GM12878 (cell line): ENCODE measurements around the gene LTBP2. TPM values are rescaled to one million over a fixed set of nuclear protein-coding genes. Genes with fewer than 3 reads are reported as not detected.
"Not testable (repeated sequence)": the region's sequence is repeated elsewhere in the genome, so short reads cannot be mapped to it uniquely, and the experiment has no call there.

Experiments
- ATAC-seq: fragments of 200-7000 bp; cut with Tn5 transposase; 3 replicates; pipeline ENCODE4 v1.9.1; 2020; ENCODE audit warnings: mild to moderate bottlenecking, moderate library complexity
- BruUV-seq: library from RNA; stranded (reverse); fragments of 400-500 nt; replicated peaks from 2 replicates; lab custom pipeline; 2021; lab: Mats Ljungman, UMichigan
- CTCF ChIA-PET: fragments of 300-600 bp; sonication (Branson Sonifier 250); formaldehyde crosslinking; extraction: SDS; loops from one replicate; lab custom pipeline; 2021; ENCODE audit warnings: inconsistent platforms; lab: Yijun Ruan, JAX
- POLR2A ChIA-PET: fragments of 350-600 bp; formaldehyde crosslinking; extraction: SDS; loops from one replicate; lab custom pipeline; 2021; ENCODE audit warnings: inconsistent platforms; lab: Charles Lee
- RAD21 ChIA-PET: fragments of 300-600 bp; sonication (Branson Sonifier 250); formaldehyde crosslinking; loops from one replicate; lab custom pipeline; 2023; ENCODE audit warnings: antibody characterized with exemption; ENCODE audit not compliant: unreplicated experiment; lab: Charles Lee
- SMC1A ChIA-PET: fragments of 300-600 bp; sonication (Branson Sonifier 250); formaldehyde crosslinking; loops from one replicate; lab custom pipeline; 2023; ENCODE audit not compliant: unreplicated experiment, uncharacterized antibody; lab: Charles Lee
- DNase-seq: peaks from one replicate; pipeline ENCODE4 v3.0.0-alpha.2; 2011; ENCODE audit warnings: low read depth, low spot score
- FAIRE-seq: peaks from 3 replicates; lab custom pipeline; 2011; peaks lifted over from hg19 to GRCh38; lab: Jason Lieb, UNC
- H2AFZ ChIP-seq: 2 replicates; pipeline ENCODE4 v1.6.0; 2011; ENCODE audit warnings: low read depth, low read length, control low read depth; ENCODE audit not compliant: control insufficient read depth
- H3K27ac ChIP-seq: 2 replicates; pipeline ENCODE4 v1.5.1; 2011; ENCODE audit warnings: control low read depth; ENCODE audit not compliant: control insufficient read depth, insufficient read depth
- H3K27me3 ChIP-seq, 2 experiments: replicated peaks in 1 of 2; 2 replicates each; pipeline versions ENCODE4 v1.6.0 to v1.6.1; 2011; ENCODE audit warnings: low read length in 1 of 2; ENCODE audit not compliant: control insufficient read depth in 2 of 2, insufficient read depth in 2 of 2
- H3K36me3 ChIP-seq, 2 experiments: 2 replicates each; pipeline ENCODE4 v1.5.1; 2011; ENCODE audit warnings: low read length in 1 of 2; ENCODE audit not compliant: control insufficient read depth in 2 of 2, insufficient read depth in 2 of 2
- H3K4me1 ChIP-seq: 2 replicates; pipeline ENCODE4 v1.6.1; 2011; ENCODE audit warnings: mild to moderate bottlenecking, low read length, moderate library complexity, mixed read lengths; ENCODE audit not compliant: control insufficient read depth, insufficient read depth
- H3K4me2 ChIP-seq: 2 replicates; pipeline ENCODE4 v1.6.0; 2011; ENCODE audit warnings: control low read depth; ENCODE audit not compliant: control insufficient read depth, insufficient read depth
- H3K4me3 ChIP-seq: fragments of 200-600 bp; sonication (generic); 2 replicates; pipeline ENCODE4 v1.5.1; 2016
- H3K79me2 ChIP-seq: 2 replicates; pipeline ENCODE4 v1.6.0; 2011; ENCODE audit warnings: low read length; ENCODE audit not compliant: control insufficient read depth, insufficient read depth
- H3K9ac ChIP-seq: 2 replicates; pipeline ENCODE4 v1.8.0; 2011; ENCODE audit warnings: low read length, control low read depth, mixed read lengths; ENCODE audit not compliant: control insufficient read depth, insufficient read depth
- H3K9me3 ChIP-seq: replicated peaks from 3 replicates; pipeline ENCODE4 v1.5.1; 2011; ENCODE audit warnings: mild to moderate bottlenecking, low read length; ENCODE audit not compliant: control insufficient read depth, insufficient read depth
- H4K20me1 ChIP-seq: 2 replicates; pipeline ENCODE4 v1.6.0; 2011; ENCODE audit not compliant: control insufficient read depth, insufficient read depth
- NR2C2 ChIP-seq: IDR thresholded peaks from 2 replicates; pipeline ENCODE4 v1.6.1; 2011; ENCODE audit warnings: borderline replicate concordance, low read depth; ENCODE audit not compliant: control insufficient read depth, insufficient read length
- WGBS: methylation state at CpG from one replicate; pipeline ENCODE4 v1.1.6; 2016; ENCODE audit warnings: low lambda C conversion rate; ENCODE audit not compliant: insufficient replicate concordance, insufficient coverage; ENCODE audit errors: missing lambda C conversion rate; 5-methylcytosine and 5-hydroxymethylcytosine counted together
- in situ Hi-C: fragments of 300-500 bp; cut with MboI; formaldehyde crosslinking; loops from 9 replicates; pipeline ENCODE4 v1.14.3; 2018; ENCODE audit warnings: mixed read lengths
- intact Hi-C: fragments of 100-400 bp; cut with micrococcal nuclease; formaldehyde crosslinking; loops from one replicate; pipeline ENCODE4 v1.14.2; 2022; ENCODE audit not compliant: unreplicated experiment
- polyA plus RNA-seq, 11 experiments: library from polyadenylated mRNA; depleted of rRNA in 4 of 11; unstranded in 6 of 11; stranded (reverse) in 5 of 11; fragments of >200 nt; fragmentation: Nextera tagmentation in 4 of 11; fragmentation: Illumina TruSeq in 1 of 11; extraction: Ambion mirVana in 4 of 11; extraction: Trizol in 1 of 11; gene quantifications; 1 replicate in 1 of 11; 2 replicates in 10 of 11; pipeline versions ENCODE4 v1.2.1 to v1.2.3, GENCODE V29; 2011 to 2016; ENCODE audit warnings: inconsistent platforms in 2 of 11, missing spikeins in 2 of 11, low read depth in 1 of 11
- total RNA-seq, 4 experiments: library from RNA; depleted of rRNA in 3 of 4; stranded (reverse); fragments of >200 nt in 3 of 4; fragmentation: Illumina TruSeq in 1 of 4; extraction: Trizol in 1 of 4; gene quantifications; 2 replicates each; pipeline versions ENCODE4 v1.2.1 to v1.2.3, GENCODE V29; 2013 to 2021

LTBP2 gene
- total and polyA plus RNA-seq, 10 of the 15 experiments (the other 5 are each of a cell fraction or from before 2014, with no cell fraction given): 0.03 to 0.23 (median 0.06) TPM; not detected in 1

GRCh38 chr14:74456684-74457564 is 155.1 kb downstream of the LTBP2 start (continued):
- no peak for TF ChIP-seq NR2C2

GRCh38 chr14:74454397-74454796 is 157.6 kb downstream of the LTBP2 start:
- H3K9me3 ChIP-seq, ATAC-seq, H3K36me3 ChIP-seq, H3K4me3 ChIP-seq, H2AFZ ChIP-seq, H3K9ac ChIP-seq, DNase-seq, CTCF ChIA-PET, BruUV-seq, H3K79me2 ChIP-seq, H3K4me2 ChIP-seq, H3K27me3 ChIP-seq, H3K27ac ChIP-seq, intact Hi-C loops, POLR2A ChIA-PET, in situ Hi-C loops, H3K4me1 ChIP-seq, RAD21 ChIA-PET, H4K20me1 ChIP-seq, FAIRE-seq: not testable (repeated sequence)
- WGBS: 45% methylated on average over 5 of the region's 5 CpGs
- SMC1A ChIA-PET: interaction anchor here (1.7 kb wide), 1 partner anchor 11 kb away, joined by 5 read pairs; no protein-coding TSS in a partner anchor

Other genes with a start within 250 kb of the LTBP2 start
- gene SYNDIG1L, start 186.0 kb downstream of the LTBP2 start, total RNA-seq (2014; rRNA removed): not detected in 2 replicates
- gene SYNDIG1L, start 186.0 kb downstream of the LTBP2 start, total RNA-seq (2014; rRNA removed; fragmentation: Illumina TruSeq; extraction: Trizol): not detected in 2 replicates
- not detected in 2 replicates for gene SYNDIG1L, start 186.0 kb downstream of the LTBP2 start, total RNA-seq (2021)
- gene SYNDIG1L, start 186.0 kb downstream of the LTBP2 start, polyA plus RNA-seq (2011; rRNA removed): 0.03 TPM in 1 of 2 replicates, not detected in the other
- gene SYNDIG1L, start 186.0 kb downstream of the LTBP2 start, polyA plus RNA-seq (2014; fragmentation: Illumina TruSeq; extraction: Trizol): not detected in 2 replicates
- gene SYNDIG1L, start 186.0 kb downstream of the LTBP2 start, polyA plus RNA-seq (2014; fragmentation: Nextera tagmentation; extraction: Ambion mirVana): not detected
- gene SYNDIG1L, start 186.0 kb downstream of the LTBP2 start, polyA plus RNA-seq (2014; rRNA removed): 0.04 TPM in 1 of 2 replicates, not detected in the other
- not detected for gene SYNDIG1L, start 186.0 kb downstream of the LTBP2 start, polyA plus RNA-seq (2016; fragmentation: Nextera tagmentation; extraction: Ambion mirVana)
- 65.1 and 68.8 TPM in 2 replicates for gene NPC2, start 118.9 kb downstream of the LTBP2 start, total RNA-seq (2014; rRNA removed)
- gene NPC2, start 118.9 kb downstream of the LTBP2 start, total RNA-seq (2014; rRNA removed; fragmentation: Illumina TruSeq; extraction: Trizol): 40.6 and 44.4 TPM in 2 replicates
- gene NPC2, start 118.9 kb downstream of the LTBP2 start, total RNA-seq (2021): 29.5 and 34.2 TPM in 2 replicates
- gene NPC2, start 118.9 kb downstream of the LTBP2 start, polyA plus RNA-seq (2011; rRNA removed): 39.2 and 62.6 TPM in 2 replicates
- gene NPC2, start 118.9 kb downstream of the LTBP2 start, polyA plus RNA-seq (2014; fragmentation: Illumina TruSeq; extraction: Trizol): 41.1 and 55.6 TPM in 2 replicates
- 100 to 1,000 TPM in 1 of 2 experiments, 10 to 100 TPM in 1; 77.8 to 109 TPM for gene NPC2, start 118.9 kb downstream of the LTBP2 start, polyA plus RNA-seq (2014; fragmentation: Nextera tagmentation; extraction: Ambion mirVana)
- 81.5 and 85.1 TPM in 2 replicates for gene NPC2, start 118.9 kb downstream of the LTBP2 start, polyA plus RNA-seq (2014; rRNA removed)
- 10 to 100 TPM; 40.6 to 44.7 TPM for gene NPC2, start 118.9 kb downstream of the LTBP2 start, polyA plus RNA-seq (2016; fragmentation: Nextera tagmentation; extraction: Ambion mirVana)
- 25.1 and 33.5 TPM in 2 replicates for gene ISCA2, start 118.5 kb downstream of the LTBP2 start, total RNA-seq (2014; rRNA removed)
- gene ISCA2, start 118.5 kb downstream of the LTBP2 start, total RNA-seq (2014; rRNA removed; fragmentation: Illumina TruSeq; extraction: Trizol): 15.2 and 16.7 TPM in 2 replicates
- gene ISCA2, start 118.5 kb downstream of the LTBP2 start, total RNA-seq (2021): 32.7 and 34.5 TPM in 2 replicates
- 42.3 and 50.9 TPM in 2 replicates for gene ISCA2, start 118.5 kb downstream of the LTBP2 start, polyA plus RNA-seq (2011; rRNA removed)
- 32.3 and 41.6 TPM in 2 replicates for gene ISCA2, start 118.5 kb downstream of the LTBP2 start, polyA plus RNA-seq (2014; fragmentation: Illumina TruSeq; extraction: Trizol)
- gene ISCA2, start 118.5 kb downstream of the LTBP2 start, polyA plus RNA-seq (2014; fragmentation: Nextera tagmentation; extraction: Ambion mirVana): 10 to 100 TPM in 1 of 2 experiments, 1 to 10 TPM in 1; 7.5 to 22.5 TPM
- gene ISCA2, start 118.5 kb downstream of the LTBP2 start, polyA plus RNA-seq (2014; rRNA removed): 34.0 and 46.5 TPM in 2 replicates
- 100 to 1,000 TPM; 104 to 116 TPM for gene ISCA2, start 118.5 kb downstream of the LTBP2 start, polyA plus RNA-seq (2016; fragmentation: Nextera tagmentation; extraction: Ambion mirVana)
- 32.3 and 33.8 TPM in 2 replicates for gene AREL1, start 100.8 kb upstream of the LTBP2 start, total RNA-seq (2014; rRNA removed)
- gene AREL1, start 100.8 kb upstream of the LTBP2 start, total RNA-seq (2014; rRNA removed; fragmentation: Illumina TruSeq; extraction: Trizol): 20.1 and 22.5 TPM in 2 replicates
- 33.5 and 38.7 TPM in 2 replicates for gene AREL1, start 100.8 kb upstream of the LTBP2 start, total RNA-seq (2021)
- 29.3 and 40.4 TPM in 2 replicates for gene AREL1, start 100.8 kb upstream of the LTBP2 start, polyA plus RNA-seq (2011; rRNA removed)
- gene AREL1, start 100.8 kb upstream of the LTBP2 start, polyA plus RNA-seq (2014; fragmentation: Illumina TruSeq; extraction: Trizol): 30.1 and 35.7 TPM in 2 replicates
- gene AREL1, start 100.8 kb upstream of the LTBP2 start, polyA plus RNA-seq (2014; fragmentation: Nextera tagmentation; extraction: Ambion mirVana): 1 to 10 TPM; 6.2 to 7.3 TPM
- gene AREL1, start 100.8 kb upstream of the LTBP2 start, polyA plus RNA-seq (2014; rRNA removed): 24.2 and 27.3 TPM in 2 replicates
- gene AREL1, start 100.8 kb upstream of the LTBP2 start, polyA plus RNA-seq (2016; fragmentation: Nextera tagmentation; extraction: Ambion mirVana): 10 to 100 TPM; 14.8 to 19.7 TPM
- gene FCF1, start 100.9 kb upstream of the LTBP2 start, total RNA-seq (2014; rRNA removed): 14.5 and 17.7 TPM in 2 replicates
- gene FCF1, start 100.9 kb upstream of the LTBP2 start, total RNA-seq (2014; rRNA removed; fragmentation: Illumina TruSeq; extraction: Trizol): 43.1 and 43.9 TPM in 2 replicates
- gene FCF1, start 100.9 kb upstream of the LTBP2 start, total RNA-seq (2021): 37.1 and 39.8 TPM in 2 replicates
- 55.5 and 78.4 TPM in 2 replicates for gene FCF1, start 100.9 kb upstream of the LTBP2 start, polyA plus RNA-seq (2011; rRNA removed)
- 88.7 and 136 TPM in 2 replicates for gene FCF1, start 100.9 kb upstream of the LTBP2 start, polyA plus RNA-seq (2014; fragmentation: Illumina TruSeq; extraction: Trizol)
- 1 to 10 TPM; 6.2 to 9.7 TPM for gene FCF1, start 100.9 kb upstream of the LTBP2 start, polyA plus RNA-seq (2014; fragmentation: Nextera tagmentation; extraction: Ambion mirVana)
- 33.8 and 35.2 TPM in 2 replicates for gene FCF1, start 100.9 kb upstream of the LTBP2 start, polyA plus RNA-seq (2014; rRNA removed)
- gene FCF1, start 100.9 kb upstream of the LTBP2 start, polyA plus RNA-seq (2016; fragmentation: Nextera tagmentation; extraction: Ambion mirVana): 10 to 100 TPM; 21.0 to 23.2 TPM
- 18.8 and 22.2 TPM in 2 replicates for gene YLPM1, start 151.1 kb upstream of the LTBP2 start, total RNA-seq (2014; rRNA removed)
- gene YLPM1, start 151.1 kb upstream of the LTBP2 start, total RNA-seq (2014; rRNA removed; fragmentation: Illumina TruSeq; extraction: Trizol): 23.0 and 26.0 TPM in 2 replicates
- gene YLPM1, start 151.1 kb upstream of the LTBP2 start, total RNA-seq (2021): 45.1 and 47.0 TPM in 2 replicates
- gene YLPM1, start 151.1 kb upstream of the LTBP2 start, polyA plus RNA-seq (2011; rRNA removed): 14.2 and 17.9 TPM in 2 replicates
- gene YLPM1, start 151.1 kb upstream of the LTBP2 start, polyA plus RNA-seq (2014; fragmentation: Illumina TruSeq; extraction: Trizol): 48.2 and 51.6 TPM in 2 replicates
- 10 to 100 TPM; 11.1 to 15.1 TPM for gene YLPM1, start 151.1 kb upstream of the LTBP2 start, polyA plus RNA-seq (2014; fragmentation: Nextera tagmentation; extraction: Ambion mirVana)
- 16.2 and 17.9 TPM in 2 replicates for gene YLPM1, start 151.1 kb upstream of the LTBP2 start, polyA plus RNA-seq (2014; rRNA removed)
- 10 to 100 TPM; 17.7 to 18.4 TPM for gene YLPM1, start 151.1 kb upstream of the LTBP2 start, polyA plus RNA-seq (2016; fragmentation: Nextera tagmentation; extraction: Ambion mirVana)